Fibroblast of lung (primary cell): ENCODE data around the gene ARMC6.

ENCODE experiments used
- CTCF ChIP-seq, 2 donors: IDR thresholded peaks in 1 of 2; conservative IDR thresholded peaks in 1 of 2; 1 replicate in 1 of 2; 2 replicates in 1 of 2; pipeline ENCODE4 v1.5.1; 2011 to 2012; ENCODE audit warnings: low read length in 2 of 2, control low read depth in 1 of 2, inconsistent platforms in 1 of 2, low read depth in 1 of 2, mild to moderate bottlenecking in 1 of 2
- EZH2 ChIP-seq: IDR thresholded peaks from 2 replicates; pipeline ENCODE4 v1.5.1; 2012; ENCODE audit warnings: low read length, control low read depth, mild to moderate bottlenecking; ENCODE audit errors: missing control alignments

DNA sequence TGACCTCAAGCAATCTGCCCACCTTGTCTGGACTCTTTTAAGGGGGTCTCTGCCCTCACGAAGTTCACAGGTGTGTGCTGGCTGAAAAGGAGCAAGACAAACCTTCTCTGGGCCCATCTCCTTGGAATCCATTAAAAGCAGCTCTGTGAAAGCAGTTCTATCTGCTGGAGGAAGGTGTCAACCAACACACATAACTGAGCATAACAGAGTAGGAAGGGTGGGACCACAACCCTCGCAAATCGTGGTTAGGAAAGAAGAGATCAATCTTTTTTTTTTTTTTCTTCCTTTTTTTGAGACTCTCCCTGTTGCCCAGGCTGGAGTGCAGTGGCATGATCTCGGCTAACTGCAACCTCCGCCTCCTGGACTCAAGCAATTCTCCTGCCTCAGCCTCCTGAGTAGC is 1.5 kb upstream of the ARMC6 start:
- TF ChIP-seq CTCF (conservative IDR thresholded peaks at IDR 0.05 in 1 of 2, IDR thresholded peaks at IDR 0.05 in 1 of 2; ENCODE audit: low read depth in 1 of 2, low read length in 2 of 2) = no peak
- no peak for TF ChIP-seq EZH2
